H54 (cell line): ENCODE measurements around the gene FAT1.
"Not testable (repeated sequence)": the region's sequence is repeated elsewhere in the genome, so short reads cannot be mapped to it uniquely, and the experiment has no call there.

ENCODE experiments used
- DNase-seq: peaks from one replicate; pipeline ENCODE4 v3.0.0; 2011; ENCODE audit warnings: low spot score, mixed read lengths; ENCODE audit not compliant: insufficient read length
- FAIRE-seq: peaks from 3 replicates; lab custom pipeline; 2011; peaks lifted over from hg19 to GRCh38; lab: Jason Lieb, UNC
- POLR2A ChIP-seq: IDR thresholded peaks from 2 replicates; pipeline ENCODE4 v1.6.1; 2011; ENCODE audit warnings: low read depth, mild to moderate bottlenecking, low read length

Gene FAT1

DNA sequence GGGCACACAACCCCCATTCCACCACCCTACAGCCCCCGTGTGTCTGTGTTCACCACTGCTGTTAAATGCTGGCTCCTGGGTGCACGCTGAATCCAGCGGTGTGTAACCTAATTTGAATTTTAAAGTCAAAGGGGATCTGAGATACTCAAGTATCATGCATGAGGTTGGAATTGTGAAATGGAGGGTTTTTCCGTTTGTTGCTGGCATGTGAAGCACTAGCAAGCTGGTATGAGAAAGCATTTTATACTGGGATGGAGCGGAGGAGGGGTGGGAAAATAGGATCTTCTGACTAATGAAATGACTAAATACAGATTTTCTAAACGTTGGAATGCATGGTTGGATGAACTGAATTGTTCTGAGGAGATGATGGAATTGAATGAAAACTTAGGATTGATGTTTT is 36.9 kb upstream of the FAT1 start:
- no peak for FAIRE-seq
- no peak for DNase-seq
- no peak for TF ChIP-seq POLR2A

DNA sequence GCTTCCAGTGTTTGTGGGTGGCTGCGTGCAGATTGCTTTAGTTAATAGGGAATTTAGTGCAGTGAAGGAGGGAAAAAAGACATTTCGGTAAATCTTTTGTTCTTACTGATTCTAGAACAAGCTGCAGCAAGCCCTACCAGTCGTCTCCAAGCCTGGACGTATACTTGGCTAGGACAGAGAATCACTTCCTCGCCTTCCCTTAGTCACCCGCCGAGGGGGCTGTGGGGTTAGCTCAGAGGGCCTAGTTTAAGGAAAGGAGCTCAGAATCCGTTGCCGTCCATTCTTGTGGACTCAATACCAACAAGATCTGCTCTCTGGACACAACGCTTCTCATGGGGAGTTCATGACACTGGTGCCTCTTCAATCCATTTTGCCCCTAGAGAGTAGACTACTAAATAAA is 36.3 kb upstream of the FAT1 start:
- DNase-seq (no peak), FAIRE-seq (no peak)
- no peak for TF ChIP-seq POLR2A

DNA sequence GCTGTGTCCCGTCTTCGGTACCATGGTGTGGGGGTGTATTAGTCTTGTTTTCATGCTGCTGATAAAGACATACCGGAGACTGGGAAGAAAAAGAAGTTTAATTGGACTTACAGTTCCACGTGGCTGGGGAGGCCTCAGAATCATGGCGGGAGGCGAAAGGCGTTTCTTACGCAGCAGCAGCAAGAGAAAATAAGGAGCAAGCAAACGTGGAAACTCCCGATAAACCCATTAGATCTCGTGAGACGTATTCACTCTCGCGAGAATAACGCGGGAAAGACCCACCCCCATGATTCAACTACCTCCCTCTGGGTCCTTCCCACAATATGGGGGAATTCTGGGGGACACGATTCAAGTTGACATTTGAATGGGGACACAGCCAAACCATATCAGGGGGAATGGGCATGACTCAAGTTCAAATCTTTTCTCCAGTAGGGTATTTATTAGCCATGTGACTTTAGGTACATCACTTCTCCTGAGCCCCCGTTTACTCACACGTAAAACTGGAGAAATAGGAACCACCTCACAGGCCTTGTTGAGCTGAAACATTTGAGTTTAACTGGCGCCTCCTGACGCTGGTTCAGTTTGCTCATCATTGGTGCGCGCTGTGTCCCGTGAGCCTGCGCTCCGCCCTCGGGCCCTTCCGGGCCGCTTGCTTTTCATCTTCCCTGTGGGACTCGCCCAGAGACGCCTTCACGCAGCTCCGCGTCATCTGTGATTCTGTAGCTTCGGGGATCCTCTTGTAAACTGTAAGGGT is 35.5 kb upstream of the FAT1 start:
- DNase-seq (no peak), FAIRE-seq (no peak)
- no peak for TF ChIP-seq POLR2A

DNA sequence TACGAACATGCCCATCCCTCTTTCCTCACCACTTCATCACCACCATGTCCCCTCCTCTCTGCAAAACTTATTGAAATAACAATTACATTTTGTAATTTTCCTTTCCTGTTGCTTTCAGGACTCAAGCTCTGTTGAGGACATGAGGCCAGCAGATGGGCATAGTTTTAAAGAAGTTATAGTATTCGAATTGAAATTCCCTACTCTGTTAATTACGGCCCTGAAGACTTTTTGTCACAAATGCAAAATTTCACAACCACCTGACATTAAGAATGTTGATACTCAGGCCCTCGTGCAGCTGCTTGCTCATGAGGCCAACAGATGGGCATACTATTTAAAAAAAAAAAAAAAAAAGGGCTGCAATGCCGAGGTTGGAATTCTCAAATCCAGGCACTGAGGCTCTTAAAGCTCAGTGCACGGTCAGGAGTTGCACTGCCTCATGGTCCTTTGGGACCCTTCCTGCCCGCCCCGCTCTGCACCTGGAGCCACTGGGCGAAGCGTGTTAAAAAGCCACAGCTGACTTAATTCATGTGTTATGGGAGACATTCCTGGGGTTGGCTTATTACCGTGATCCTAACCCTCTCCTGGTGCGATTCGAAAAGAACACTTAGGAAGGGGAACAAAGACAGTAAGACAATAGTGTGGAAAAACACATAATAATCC is 34.2 kb upstream of the FAT1 start:
- TF ChIP-seq POLR2A: no peak
- FAIRE-seq (no peak), DNase-seq (no peak)

DNA sequence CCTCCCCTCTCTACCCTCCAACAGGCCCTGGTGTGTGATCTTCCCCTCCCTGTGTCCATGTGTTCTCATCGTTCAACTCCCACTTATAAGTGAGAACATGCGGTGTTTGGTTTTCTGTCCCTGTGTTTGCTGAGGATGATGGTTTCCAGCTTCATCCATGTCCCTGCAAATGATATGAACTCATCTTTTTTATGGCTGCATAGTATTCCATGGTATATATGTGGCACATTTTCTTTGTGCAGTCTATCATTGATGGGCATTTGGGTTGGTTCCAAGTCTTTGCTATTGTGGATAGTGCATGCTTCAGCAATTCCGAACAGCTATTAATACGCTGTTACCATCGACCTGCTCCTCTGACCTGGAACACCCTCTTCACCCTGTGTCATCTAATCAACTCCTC is 32.9 kb upstream of the FAT1 start:
- FAIRE-seq, DNase-seq: not testable (repeated sequence)

DNA sequence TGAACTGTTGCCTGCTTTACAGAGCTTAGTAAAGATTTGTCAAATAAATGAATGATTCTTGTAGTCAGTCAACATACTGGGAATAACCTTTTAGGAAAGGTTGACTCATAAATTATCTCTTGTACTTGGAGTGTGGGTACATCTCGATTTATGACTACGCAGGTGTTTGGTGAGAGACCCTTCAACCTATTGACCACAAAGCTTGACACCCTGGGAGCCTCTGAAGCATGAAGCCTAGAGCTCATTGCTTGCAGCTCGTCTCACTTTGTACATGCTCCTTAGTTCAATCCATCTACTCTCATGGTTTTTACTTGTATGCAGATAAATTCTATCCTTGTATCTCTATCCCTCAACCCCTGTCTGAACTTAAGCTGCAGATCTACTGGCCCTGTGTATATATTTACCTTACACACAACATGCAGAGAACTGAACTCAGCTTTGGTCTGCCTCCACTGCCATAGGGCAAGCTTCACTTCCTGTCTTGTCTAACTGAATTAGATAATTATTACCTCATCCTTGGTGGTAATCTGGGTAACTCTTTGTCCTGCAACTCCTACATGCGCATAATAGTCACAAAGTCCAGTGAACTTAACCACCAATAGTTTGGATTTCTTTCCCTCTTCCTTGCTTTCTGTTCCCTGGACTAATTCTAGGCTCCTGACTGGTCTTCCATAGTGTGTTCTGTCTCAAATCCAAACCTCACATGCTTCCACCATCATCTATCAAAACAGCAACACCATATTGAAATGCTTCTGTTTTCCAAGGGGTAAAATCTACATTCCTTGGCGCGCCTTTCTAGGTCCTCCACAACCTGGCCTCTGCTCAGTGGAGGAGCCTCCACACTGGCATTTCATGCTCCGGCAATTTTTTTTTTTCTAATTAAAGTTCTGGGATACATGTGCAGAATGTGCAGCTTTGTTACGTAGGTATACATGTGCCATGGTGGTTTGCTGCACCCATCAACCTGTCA is 32.2 kb upstream of the FAT1 start:
- no peak for TF ChIP-seq POLR2A
- no peak for DNase-seq
- no peak for FAIRE-seq

DNA sequence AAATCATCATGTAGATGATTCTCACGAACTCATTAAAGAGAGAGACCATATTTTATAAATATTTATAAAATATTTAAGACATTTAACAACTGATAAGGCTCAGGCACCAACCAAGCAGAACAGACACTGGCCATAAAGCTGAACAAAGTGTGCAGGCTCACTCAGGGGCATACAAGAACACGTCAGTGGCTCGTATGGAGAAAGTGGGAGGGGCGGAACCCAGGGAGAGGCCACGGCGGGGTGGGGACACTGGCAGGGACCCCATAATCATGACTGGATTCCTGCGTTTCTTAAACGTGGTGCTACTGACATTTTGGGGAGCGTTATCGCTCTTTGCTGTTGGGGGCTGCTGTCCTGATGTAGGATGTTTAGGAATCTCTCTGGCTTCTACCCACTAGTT is 31.3 kb upstream of the FAT1 start:
- FAIRE-seq (no peak), DNase-seq (no peak)
- no peak for TF ChIP-seq POLR2A

DNA sequence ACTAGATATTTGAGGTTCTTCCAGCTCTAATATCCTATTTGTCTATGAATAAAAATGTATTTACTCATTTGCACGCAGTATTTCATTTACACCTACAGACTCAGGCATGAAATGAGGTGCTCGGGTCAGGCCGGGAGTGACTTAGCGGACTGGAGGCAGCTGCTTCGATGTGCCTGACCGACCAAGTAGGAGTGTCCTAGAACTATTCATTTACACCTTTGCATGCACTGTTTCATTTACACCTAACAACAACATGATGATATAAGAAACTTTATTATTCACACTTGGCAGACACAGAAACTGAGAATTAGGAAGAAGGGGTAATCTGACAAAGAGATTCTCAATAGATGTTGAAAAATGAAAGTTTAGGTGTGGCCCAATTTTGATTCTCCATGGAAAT is 28.7 kb upstream of the FAT1 start:
- no peak for FAIRE-seq
- no peak for TF ChIP-seq POLR2A
- no peak for DNase-seq

DNA sequence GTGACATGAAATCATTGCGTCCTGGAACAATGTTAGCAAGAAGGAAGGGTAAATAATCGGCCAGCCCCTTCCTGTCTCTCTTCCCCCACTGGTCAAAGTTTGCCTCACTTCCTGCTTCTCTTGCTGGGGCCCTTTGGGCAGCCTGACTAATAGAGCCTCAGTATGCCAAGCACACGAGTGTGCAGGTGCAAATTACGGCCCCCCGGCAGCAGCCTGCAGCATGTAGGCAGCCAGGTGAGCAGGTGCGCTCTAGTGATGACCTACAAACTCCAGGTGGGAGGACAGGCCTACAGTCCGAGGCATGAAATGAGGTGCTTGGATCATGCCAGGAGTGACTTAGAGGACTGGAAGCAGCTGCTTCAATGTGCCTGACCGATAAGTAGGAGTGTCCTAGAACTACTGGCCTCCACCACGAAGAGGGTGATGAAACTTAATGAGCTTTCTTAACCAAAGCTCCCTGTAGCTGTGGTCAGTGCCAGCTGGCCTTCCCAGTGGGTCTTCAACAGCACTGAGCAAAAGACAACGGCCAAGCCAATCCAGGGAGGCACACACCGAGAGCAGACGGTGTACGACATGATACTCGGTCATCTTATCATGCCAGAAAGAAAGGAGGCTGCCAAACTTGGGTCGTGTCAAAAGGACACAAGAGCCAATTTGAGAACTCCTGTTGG is 26.1 kb upstream of the FAT1 start:
- no peak for TF ChIP-seq POLR2A
- FAIRE-seq: no peak
- no peak for DNase-seq

DNA sequence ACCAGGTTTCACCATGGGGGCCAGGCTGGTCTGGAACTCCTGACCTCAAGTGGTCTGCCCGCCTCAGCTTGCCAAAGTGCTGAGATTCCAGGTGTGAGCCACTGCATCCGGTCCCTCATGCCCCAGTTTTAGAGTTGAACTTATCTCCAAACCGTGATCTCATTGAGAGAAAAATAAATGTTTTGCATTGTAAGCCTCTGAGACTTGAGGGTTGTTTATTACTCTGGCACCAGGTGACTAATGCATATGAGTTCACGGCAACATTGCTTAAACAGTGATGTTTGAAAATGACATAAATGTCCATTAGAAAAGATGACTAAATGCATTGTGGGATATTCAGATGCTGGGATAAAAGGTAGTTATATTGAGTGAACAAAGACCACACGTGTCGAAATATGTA is 22.9 kb upstream of the FAT1 start:
- TF ChIP-seq POLR2A: no peak
- FAIRE-seq: no peak
- no peak for DNase-seq

DNA sequence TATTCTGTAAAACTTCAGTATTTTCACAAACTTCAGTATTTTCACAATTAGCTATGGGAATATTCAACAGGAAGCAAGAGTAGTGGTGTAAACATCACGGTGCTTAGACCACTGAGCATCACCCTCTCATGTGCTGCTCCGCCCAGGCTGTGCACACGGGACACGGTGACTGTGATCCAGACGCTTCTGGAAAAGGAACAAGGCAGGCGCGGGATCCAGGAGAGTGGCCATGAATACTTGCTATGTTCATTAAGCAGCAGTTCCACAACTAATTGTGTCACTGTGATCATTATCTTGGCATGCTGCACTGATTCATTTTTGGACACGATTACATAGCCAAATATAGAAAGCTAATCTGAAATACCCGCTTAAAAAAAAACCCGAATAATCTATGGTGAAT is 19.6 kb upstream of the FAT1 start:
- FAIRE-seq (no peak), DNase-seq (no peak)
- TF ChIP-seq POLR2A: no peak

DNA sequence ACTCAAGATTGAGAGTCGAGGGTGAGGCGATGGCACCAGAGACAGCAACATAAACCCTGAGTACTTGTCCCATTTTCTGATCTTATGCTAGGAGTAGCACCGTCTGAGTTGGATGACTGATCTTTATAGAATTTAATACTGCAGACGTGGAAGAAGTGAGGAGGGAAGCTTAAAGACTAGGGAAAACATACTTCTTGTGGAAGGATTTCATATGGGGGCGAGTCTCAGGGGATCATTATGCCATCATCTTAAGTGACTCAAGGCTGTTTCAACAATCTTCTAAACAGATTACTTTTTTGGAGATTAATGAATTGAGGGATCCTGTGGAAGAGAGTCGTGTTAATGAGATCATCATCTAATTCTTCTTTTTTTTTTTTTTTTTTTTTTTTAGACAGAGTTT is 17.2 kb upstream of the FAT1 start:
- no peak for TF ChIP-seq POLR2A
- FAIRE-seq (no peak), DNase-seq (no peak)

DNA sequence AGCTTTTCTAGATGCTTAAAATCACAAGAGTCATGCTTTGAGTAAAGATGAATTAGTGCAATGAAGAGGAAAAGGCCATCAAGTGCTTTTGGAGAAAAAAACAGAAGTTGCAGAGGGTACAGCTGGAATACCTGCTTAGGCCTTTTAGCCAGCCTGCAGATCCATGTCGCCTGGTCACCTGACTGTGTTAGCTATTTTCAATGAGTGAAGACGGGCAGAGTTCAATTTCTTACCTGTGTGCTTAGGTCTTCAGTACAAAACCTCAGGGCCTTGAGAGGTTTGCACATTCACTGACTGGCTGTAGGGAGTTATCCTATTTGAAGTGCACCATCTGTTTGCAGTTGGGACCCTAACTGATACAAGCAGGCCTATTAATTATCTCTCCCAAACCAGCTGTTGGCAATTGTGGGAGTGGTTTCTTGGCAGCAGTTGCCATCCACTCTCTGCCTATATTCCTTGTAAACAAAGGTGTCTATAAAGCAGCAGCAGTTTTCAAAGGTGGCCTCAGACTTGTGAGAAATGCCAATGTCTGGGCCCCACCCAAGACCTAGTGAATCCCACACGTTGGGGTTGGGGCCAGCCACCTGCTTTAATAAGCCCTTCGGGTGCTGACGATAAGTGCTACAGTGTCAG is 16.3 kb upstream of the FAT1 start:
- FAIRE-seq: no peak
- TF ChIP-seq POLR2A: no peak
- DNase-seq: no peak

DNA sequence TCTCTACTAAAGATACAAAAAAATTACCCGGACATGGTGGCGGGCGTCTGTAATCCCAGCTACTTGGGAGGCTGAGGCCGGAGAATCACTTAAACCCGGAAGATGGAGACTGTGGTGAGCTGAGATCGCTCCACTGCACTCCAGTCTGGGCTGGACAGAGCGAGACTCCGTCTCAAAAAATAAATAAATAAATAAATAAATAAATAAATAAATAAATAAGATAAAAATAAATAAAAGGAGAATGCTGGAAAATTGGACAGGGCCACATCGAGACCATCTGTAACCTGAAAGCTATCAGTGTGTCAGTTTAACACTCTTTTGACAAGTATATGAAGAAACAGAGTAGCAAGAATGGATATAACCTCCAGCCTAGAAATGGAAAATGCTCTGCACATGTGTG is 15.7 kb upstream of the FAT1 start:
- TF ChIP-seq POLR2A: no peak
- no peak for DNase-seq
- no peak for FAIRE-seq
